Testis (tissue), 2 donors: Measurements from ENCODE around the gene CAV3.

Experiments used
- POLR2A ChIP-seq: fragments of 450-650 bp; IDR thresholded peaks from one replicate; pipeline ENCODE4 v1.6.1; 2017; ENCODE audit warnings: antibody characterized with exemption, mild to moderate bottlenecking, moderate library complexity
- TF ChIP-seq, protein P1 (sequence below), 3 experiments: fragments of 450-650 bp in 2 of 3; fragments of 200-600 bp in 1 of 3; sonication (generic) in 1 of 3; IDR thresholded peaks; one replicate each; pipeline ENCODE4 v1.5.1; 2016 to 2019; ENCODE audit warnings: antibody characterized with exemption in 3 of 3, mild to moderate bottlenecking in 2 of 3, moderate library complexity in 1 of 3

DNA sequence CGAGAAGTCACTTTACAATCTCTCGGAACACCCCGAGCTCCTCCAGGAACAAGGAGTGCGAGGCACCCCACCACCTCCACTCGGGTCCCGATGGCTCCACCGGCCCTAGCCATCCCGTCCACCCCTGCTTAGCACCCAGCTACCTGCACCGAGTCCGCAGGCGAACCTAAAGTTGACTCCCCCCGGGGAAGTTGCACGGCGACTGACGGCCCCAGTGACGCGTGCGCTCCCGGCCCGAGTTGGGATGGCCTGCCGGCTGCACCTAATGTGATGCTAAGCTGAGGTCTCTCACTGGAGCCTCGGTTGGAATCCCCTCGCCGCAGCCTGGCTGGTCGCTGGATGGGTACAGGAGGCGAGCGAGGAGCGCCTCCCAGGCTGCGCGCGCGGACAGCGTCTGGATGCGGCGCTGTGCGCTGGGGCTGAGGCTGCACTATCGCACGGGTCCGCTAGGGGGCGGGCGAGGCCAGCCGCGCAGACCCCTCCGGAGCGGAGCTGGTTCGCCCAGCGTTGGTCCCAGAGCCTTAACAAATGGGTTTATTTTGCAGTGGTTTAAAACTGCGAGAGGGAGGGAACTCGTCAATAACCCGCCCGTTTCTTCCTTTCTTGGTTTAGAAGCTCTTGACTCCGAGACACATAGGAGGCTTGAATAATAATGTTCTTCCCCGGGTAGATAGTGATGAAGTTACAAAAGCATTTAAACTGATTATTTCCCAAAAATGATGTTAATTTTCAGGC, 35.7 kb downstream of the CAV3 start, which contains the start of gene OXTR:
- TF ChIP-seq, protein P1, sequence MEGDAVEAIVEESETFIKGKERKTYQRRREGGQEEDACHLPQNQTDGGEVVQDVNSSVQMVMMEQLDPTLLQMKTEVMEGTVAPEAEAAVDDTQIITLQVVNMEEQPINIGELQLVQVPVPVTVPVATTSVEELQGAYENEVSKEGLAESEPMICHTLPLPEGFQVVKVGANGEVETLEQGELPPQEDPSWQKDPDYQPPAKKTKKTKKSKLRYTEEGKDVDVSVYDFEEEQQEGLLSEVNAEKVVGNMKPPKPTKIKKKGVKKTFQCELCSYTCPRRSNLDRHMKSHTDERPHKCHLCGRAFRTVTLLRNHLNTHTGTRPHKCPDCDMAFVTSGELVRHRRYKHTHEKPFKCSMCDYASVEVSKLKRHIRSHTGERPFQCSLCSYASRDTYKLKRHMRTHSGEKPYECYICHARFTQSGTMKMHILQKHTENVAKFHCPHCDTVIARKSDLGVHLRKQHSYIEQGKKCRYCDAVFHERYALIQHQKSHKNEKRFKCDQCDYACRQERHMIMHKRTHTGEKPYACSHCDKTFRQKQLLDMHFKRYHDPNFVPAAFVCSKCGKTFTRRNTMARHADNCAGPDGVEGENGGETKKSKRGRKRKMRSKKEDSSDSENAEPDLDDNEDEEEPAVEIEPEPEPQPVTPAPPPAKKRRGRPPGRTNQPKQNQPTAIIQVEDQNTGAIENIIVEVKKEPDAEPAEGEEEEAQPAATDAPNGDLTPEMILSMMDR (IDR thresholded peaks at IDR 0.05): peak; percentile 91 to 99 (median 91)
- no peak for TF ChIP-seq POLR2A
